RWPE1 (cell line): ENCODE results near the gene CCDC196.
"Not testable (repeated sequence)": the region's sequence is repeated elsewhere in the genome, so short reads cannot be mapped to it uniquely, and the experiment has no call there.

Experiments
- CTCF ChIA-PET: fragments of 350-600 bp; sonication (Branson Sonifier 250); formaldehyde crosslinking; extraction: SDS; loops from one replicate; lab custom pipeline; 2021; lab: Yijun Ruan, JAX
- POLR2A ChIA-PET: fragments of 400-600 bp; formaldehyde crosslinking; extraction: SDS; loops from one replicate; lab custom pipeline; 2020; ENCODE audit warnings: antibody characterized with exemption; ENCODE audit not compliant: low non-redundant PET; lab: Yijun Ruan, JAX
- DNase-seq: peaks from one replicate; pipeline ENCODE4 v3.0.0; 2012; ENCODE audit warnings: low spot score
- H3K27ac ChIP-seq: fragments of 450-650 bp; 2 replicates; pipeline ENCODE4 v1.5.1; 2017
- CTCF ChIP-seq: fragments of 450-650 bp; conservative IDR thresholded peaks from 2 replicates; pipeline ENCODE4 v1.5.1; 2017; ENCODE audit warnings: low read depth, mild to moderate bottlenecking

The CCDC196 gene

GRCh38 chr14:66539034-66539433 is 52.9 kb downstream of the CCDC196 start:
- DNase-seq = no peak
- no peak for TF ChIP-seq CTCF
- ChIA-PET CTCF (interaction anchor here (0.6 kb wide), 1 partner anchor 35 kb away, joined by 4 read pairs; no protein-coding TSS in a partner anchor), POLR2A (interaction anchor here (0.6 kb wide), 1 partner anchor 31 kb away, joined by 3 read pairs; the partner anchor contains the start of gene GPHN)
- H3K27ac ChIP-seq = no peak overlapping the region

- H3K27ac ChIP-seq = no peak overlapping the region
- TF ChIP-seq CTCF = no peak
- ChIA-PET CTCF (interaction anchor here (0.6 kb wide), 1 partner anchor 169 kb away, joined by 3 read pairs; no protein-coding TSS in a partner anchor), POLR2A (no interaction called here)
- DNase-seq = no peak
Observed at GRCh38 chr14:66540038-66540437, 53.9 kb downstream of the CCDC196 start.

GRCh38 chr14:66541627-66542026 is 55.5 kb downstream of the CCDC196 start:
- no peak for DNase-seq
- ChIA-PET CTCF (no interaction called here), POLR2A (no interaction called here)
- TF ChIP-seq CTCF = no peak
- H3K27ac ChIP-seq = no peak overlapping the region

- H3K27ac ChIP-seq = no peak overlapping the region
- ChIA-PET CTCF (no interaction called here), POLR2A (no interaction called here)
- TF ChIP-seq CTCF = no peak
- no peak for DNase-seq
Observed at GRCh38 chr14:66543996-66544395, 57.8 kb downstream of the CCDC196 start.

- CTCF ChIA-PET, DNase-seq, POLR2A ChIA-PET, H3K27ac ChIP-seq: not testable (repeated sequence)
Observed at GRCh38 chr14:66545191-66545590, 59.0 kb downstream of the CCDC196 start.

GRCh38 chr14:66545751-66546150 is 59.6 kb downstream of the CCDC196 start:
- H3K27ac ChIP-seq, DNase-seq, CTCF ChIA-PET, POLR2A ChIA-PET: not testable (repeated sequence)
